HG03196 (cell line): ENCODE data around the gene MTMR12.

ENCODE experiments used
- ATAC-seq: cut with Tn5 transposase; IDR thresholded peaks from one replicate; pipeline ENCODE4 v1.9.1; 2021; ENCODE audit not compliant: unreplicated experiment

The MTMR12 gene

DNA sequence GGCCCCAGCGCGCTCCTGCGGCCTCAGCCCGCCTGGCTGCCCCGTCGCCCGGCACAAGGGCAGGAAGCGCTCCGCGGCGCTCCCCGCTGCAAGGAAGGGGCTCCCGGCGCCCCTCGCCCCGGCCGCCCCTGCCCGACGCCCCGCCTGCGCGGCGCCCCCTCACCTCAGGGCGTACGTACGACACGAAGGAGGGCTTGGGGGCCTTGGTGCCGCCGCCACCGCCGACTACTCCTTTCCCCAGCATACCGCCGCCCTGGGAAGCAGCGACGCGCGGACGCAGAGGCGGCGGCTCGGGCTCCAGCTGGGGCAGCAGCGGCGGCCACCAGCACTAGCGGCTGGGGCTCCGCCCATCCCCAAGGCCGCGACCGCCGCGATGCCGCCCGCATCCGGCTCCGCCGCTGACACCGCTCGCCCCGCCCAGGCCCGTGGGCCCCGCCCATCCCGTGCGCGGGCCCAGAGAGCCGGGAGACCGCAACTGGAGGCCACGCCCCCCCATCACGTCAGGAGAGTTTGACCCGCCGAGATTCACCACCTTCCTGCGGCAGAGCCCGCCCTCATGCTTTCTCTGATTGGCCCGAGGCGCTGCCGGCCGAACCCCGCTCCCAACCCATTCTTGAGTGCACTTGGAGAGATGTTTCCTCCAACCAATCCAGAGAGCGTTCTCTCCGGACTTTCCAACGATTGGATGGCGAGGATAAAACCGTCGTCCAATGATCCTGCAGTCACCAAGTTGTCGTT is at the start of gene MTMR12:
TSS of gene MTMR12 (minus strand) at position 345 of the 738 bp plus-strand sequence. CDS start at position 244, 101 bp downstream.
- ATAC-seq, result peak; percentile 96

DNA sequence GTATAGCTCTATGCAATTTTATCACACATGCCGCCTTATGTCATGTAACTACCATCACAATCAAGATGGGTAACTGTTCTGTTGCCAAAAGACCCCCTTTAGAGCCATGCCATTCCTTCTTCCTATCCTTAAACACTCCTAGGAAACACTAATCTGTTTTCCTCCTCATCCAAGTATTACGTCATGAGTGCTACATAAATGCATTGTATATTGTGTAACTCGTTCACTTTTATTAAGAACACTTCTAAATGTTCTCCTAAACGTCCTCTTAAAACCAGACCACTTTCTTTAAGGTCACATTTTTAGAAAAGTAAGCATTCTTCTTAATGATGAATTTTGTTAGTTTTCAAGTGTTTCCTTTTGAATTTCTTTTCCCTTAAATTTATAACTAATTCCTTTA is 49.8 kb upstream of the MTMR12 start:
- ATAC-seq, result no peak

DNA sequence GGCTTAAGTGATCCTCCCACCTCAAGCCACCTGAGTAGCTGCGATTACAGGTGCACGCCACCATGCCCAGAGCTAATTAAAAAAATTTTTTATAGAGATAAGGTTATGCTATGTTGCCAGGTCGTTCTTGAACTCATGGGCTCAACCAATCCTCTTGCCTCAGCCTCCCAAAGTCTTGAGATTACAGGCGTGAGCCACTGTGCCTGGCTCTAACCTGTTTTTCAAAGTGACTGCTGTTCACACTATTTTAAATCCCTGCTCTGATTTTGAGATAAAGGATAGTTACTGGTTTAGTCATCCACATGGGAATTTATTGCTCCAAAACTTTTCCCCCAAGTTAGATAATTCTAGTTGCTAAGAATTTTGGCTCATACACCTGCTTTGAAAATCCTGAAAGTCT is 48.2 kb upstream of the MTMR12 start:
- ATAC-seq, result no peak

- no peak for ATAC-seq
These were observed 45.9 kb upstream of the MTMR12 start for GRCh38 chr5:32358611-32359010.

- ATAC-seq, result no peak
These were observed 44.9 kb upstream of the MTMR12 start for GRCh38 chr5:32357658-32358057.

- ATAC-seq, result no peak
These were observed 42.9 kb upstream of the MTMR12 start for GRCh38 chr5:32355686-32356085.

- no peak for ATAC-seq
These were observed 40.7 kb upstream of the MTMR12 start for GRCh38 chr5:32353420-32353819.

- no peak for ATAC-seq
These were observed 39.9 kb upstream of the MTMR12 start for GRCh38 chr5:32352685-32353084.

GRCh38 chr5:32346869-32347268 is 34.1 kb upstream of the MTMR12 start:
- no peak for ATAC-seq

GRCh38 chr5:32343058-32343672 is 30.4 kb upstream of the MTMR12 start:
- no peak for ATAC-seq

DNA sequence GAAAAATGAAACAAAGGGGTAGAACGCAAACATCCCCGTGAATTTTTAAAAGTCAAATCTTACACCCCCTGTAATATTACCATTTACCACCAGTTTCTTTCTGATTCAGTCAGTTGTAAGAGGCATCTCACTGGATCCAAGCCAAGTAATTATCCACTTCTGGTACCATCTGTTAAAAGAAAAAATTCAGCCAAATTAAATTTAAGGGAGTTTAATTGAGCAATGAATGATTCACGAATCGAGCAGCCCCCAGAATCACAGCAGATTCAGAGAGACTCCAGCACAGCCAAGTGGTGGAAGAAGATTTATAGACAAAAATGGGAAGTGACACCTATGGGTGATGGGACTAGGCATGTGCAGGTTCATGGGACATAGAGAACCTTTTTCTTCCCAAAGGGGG is 29.9 kb upstream of the MTMR12 start:
- ATAC-seq, result no peak

DNA sequence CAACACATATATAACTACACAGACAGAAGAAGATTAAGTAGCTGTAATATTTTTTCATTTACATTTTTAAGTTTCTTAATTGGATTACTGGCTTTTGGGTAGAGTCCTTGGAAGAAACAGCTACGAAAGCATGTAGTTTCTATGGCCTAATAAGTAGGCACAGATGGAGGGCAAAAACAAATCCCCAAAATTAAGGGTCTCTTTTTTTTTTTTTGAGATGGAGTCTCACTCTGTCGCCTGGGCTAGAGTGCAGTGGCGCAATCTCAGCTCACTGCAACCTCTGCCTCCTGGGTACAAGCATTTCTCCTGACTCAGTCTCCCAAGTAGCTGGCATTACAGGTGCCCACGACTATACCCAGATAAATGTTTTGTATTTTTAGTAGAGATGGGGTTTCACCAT is 27.1 kb upstream of the MTMR12 start:
- ATAC-seq, result no peak

DNA sequence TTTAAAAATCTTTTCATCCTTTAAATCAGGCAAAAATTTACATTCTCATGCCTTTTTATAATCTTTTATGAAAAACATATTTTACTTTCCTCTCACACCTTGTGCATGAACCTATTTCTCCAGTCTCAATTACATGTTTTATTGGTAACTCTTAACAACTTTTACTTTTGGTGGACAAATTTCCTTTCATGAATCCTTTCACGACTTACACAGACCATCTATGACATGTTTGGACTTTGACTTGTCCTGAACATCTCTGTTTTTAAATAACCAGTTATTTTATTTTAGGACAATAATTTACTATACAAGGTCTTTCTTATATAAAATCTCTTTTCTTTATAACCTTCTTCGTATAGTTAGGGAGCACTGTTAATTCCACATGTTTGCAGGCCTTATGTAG is 26.5 kb upstream of the MTMR12 start:
- ATAC-seq, result no peak

DNA sequence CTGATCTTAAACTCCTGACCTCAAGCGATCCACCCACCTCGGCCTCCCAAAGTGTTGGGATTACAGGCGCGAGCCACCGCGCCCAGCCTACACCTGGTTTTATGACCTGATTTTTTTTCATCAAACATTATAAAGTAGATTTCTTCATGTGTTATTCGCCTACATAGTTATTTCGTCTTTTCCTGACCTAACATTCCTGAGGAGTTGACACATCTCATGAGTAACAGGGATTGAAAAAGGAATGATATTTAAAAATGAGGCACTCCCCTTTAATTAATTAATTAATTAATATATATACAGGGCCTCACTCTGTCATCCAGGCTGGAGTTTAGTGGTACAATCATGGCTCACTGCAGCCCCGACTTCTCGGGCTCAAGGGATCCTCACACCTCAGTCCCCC is 20.2 kb upstream of the MTMR12 start:
- ATAC-seq, result no peak

GRCh38 chr5:32332361-32332760 is 19.6 kb upstream of the MTMR12 start:
- no peak for ATAC-seq

DNA sequence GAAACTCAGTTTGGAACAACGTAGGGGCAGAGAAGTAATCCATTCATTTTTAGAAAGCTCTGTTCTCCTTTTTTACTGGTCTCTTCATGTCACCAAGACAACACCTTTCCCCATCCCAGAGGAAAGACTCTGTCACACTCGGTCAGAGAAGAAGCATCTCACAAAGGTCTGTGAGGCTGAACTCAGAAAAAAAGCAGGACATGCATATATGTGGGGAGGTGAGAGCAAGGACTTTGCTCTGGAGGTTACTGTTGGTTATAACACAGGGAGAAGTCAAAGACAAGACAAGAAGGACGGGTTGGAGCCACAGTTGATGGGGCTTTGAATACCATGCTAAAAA is 19.2 kb upstream of the MTMR12 start:
- no peak for ATAC-seq

- ATAC-seq, result no peak
These were observed 18.6 kb upstream of the MTMR12 start for GRCh38 chr5:32331217-32331934.

GRCh38 chr5:32330126-32330971 is 17.6 kb upstream of the MTMR12 start:
- no peak for ATAC-seq

- peak; percentile 52 for ATAC-seq
These were observed 16.7 kb upstream of the MTMR12 start for GRCh38 chr5:32329395-32329834.

DNA sequence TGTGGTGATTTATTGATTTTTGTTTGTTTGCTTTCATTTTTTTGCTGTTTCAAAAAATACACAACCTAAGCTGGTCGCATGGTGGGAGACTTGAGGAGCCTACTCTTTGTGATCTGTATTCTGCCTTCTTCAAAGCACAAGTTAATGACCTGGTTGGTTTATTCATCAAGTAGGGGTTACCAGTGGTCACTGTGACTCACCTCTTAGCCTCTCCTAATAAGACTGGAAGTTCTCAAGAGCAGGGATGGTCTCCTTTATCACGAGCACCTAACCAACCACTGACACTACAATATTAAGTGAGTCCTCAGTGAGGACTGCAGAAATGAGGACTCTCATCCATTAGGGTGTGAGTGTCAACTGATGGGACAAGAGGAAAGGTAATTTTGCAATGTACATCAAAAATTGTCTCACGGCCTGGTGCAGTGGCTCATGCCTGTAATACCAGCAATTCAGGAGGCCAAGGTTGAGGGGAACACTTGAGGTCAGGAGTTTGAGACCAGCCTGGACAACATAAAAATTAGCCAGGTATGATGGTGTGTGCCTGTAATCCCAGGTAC is 13.6 kb upstream of the MTMR12 start:
- no peak for ATAC-seq

- ATAC-seq, result no peak
These were observed 12.9 kb upstream of the MTMR12 start for GRCh38 chr5:32325616-32326015.
